GM13976 (cell line): ENCODE results near the gene CENPC.
"Not testable (repeated sequence)": the region's sequence is repeated elsewhere in the genome, so short reads cannot be mapped to it uniquely, and the experiment has no call there.

Source experiments
- DNase-seq: peaks from one replicate; pipeline ENCODE4 v3.0.0; 2012; ENCODE audit warnings: low spot score
- in situ Hi-C: fragments of 300-500 bp; cut with MboI; formaldehyde crosslinking; loops from one replicate; pipeline ENCODE4 v1.12.0; 2022; ENCODE audit warnings: low sequenced_read_pairs, mixed read lengths, inconsistent platforms; ENCODE audit not compliant: unreplicated experiment
- TF ChIP-seq, protein P1 (sequence below): IDR thresholded peaks from 2 replicates; pipeline ENCODE4 v1.5.1; 2012; ENCODE audit warnings: borderline replicate concordance, mild to moderate bottlenecking; ENCODE audit not compliant: insufficient read depth; ENCODE audit errors: extremely low read depth, missing control alignments, control extremely low read depth

CENPC gene

GRCh38 chr4:67556436-67556835, 11.1 kb upstream of the CENPC start:
- TF ChIP-seq, protein P1, sequence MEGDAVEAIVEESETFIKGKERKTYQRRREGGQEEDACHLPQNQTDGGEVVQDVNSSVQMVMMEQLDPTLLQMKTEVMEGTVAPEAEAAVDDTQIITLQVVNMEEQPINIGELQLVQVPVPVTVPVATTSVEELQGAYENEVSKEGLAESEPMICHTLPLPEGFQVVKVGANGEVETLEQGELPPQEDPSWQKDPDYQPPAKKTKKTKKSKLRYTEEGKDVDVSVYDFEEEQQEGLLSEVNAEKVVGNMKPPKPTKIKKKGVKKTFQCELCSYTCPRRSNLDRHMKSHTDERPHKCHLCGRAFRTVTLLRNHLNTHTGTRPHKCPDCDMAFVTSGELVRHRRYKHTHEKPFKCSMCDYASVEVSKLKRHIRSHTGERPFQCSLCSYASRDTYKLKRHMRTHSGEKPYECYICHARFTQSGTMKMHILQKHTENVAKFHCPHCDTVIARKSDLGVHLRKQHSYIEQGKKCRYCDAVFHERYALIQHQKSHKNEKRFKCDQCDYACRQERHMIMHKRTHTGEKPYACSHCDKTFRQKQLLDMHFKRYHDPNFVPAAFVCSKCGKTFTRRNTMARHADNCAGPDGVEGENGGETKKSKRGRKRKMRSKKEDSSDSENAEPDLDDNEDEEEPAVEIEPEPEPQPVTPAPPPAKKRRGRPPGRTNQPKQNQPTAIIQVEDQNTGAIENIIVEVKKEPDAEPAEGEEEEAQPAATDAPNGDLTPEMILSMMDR, result no peak
- in situ Hi-C loops, result no loop called here
- DNase-seq, result no peak

GRCh38 chr4:67555447-67555846, 10.1 kb upstream of the CENPC start:
- TF ChIP-seq, protein P1, result no peak
- no peak for DNase-seq
- in situ Hi-C loops, result no loop called here

DNA sequence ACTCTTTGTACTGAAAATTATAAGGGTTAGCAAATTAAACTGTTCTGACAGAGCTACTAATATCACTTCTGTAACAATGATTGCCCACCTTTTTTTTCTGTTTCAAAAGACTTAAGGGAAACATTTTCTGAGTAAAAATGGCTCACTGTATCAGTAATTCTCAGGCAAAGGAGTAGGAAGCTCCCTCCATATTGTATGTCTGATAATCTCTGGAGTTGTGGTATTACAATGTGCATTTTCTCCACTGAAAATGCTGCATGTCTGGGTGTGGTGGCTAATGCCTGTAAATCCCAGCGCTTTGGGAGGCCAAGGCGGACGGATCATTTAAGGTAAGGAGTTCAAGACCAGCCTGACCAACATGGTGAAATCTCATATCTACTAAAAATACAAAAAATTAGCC, 8.8 kb upstream of the CENPC start:
- DNase-seq, result no peak
- TF ChIP-seq, protein P1, result no peak
- in situ Hi-C loops, result no loop called here

DNA sequence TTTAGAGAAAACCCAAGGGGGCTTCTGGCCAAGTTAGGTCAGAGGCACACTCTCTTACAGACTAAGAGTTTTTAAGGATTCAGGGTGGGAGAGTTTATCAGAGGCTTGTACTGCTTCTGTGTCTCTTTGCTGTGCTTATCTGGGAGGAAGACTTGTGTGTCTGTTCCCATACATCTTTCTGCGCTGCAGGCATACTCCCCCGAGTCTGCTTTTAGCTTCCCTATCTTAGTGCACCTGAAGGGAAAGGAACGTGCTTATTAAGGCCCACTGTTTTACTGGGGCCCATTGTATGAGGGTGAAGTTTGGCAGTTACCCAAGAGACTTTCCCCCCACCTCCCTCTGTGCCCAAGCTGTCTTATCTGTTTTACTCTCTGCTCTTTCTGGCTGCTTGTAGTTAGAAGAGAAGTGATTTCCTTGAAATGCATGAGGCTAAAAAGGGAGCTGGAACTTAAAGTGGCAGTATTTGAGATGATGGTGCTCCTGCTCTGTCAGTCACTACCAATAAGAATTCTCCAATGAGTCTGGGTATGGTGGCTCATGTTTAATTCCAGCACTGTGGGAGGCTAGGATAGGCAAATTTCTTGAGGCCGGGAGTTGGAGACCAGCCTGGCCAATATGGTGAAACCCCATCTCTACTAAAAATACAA, 7.0 kb upstream of the CENPC start:
- in situ Hi-C loops, DNase-seq: not testable (repeated sequence)

- in situ Hi-C loops, result no loop called here
- TF ChIP-seq, protein P1, result no peak
- no peak for DNase-seq
Measured at GRCh38 chr4:67550857-67551256, 5.6 kb upstream of the CENPC start.

DNA sequence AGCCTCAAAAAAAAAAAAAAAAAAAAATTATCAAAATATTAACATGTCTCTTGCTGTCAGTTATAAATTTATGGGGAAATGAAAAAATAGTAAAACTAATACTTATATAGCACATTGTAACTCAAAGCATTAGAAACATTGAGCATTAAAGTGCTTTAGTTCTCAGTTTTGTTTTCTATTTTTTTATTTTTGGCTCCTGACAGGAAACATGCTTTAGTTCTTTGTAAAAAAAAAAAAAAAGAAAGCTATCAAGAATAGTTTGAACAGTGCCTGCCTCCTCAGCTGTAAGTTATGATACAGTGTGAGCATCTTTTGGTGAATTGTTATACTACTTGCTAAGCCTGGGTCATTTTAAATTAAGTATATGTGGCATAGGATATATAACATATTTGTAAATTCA, 5.1 kb upstream of the CENPC start:
- in situ Hi-C loops, result no loop called here
- no peak for DNase-seq
- TF ChIP-seq, protein P1, result no peak

DNA sequence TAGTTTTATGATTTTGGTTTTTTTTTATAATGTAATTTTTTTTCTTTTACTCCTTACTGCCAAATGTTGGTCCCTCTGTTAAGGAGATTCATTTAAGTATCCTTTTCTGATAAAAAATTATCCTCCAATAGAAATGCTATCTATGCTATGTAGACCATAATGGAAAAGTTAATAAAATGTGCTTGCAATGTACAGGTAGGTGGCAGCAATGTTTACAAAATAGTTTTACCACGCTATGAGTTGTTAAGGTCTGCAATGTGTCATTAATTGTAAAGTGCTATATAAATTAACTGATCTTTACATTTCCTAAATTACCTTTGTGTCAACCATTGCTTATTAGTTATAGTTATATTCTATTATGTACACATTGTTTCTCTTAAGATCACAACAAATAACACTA, 3.8 kb upstream of the CENPC start:
- in situ Hi-C loops, result loop anchor here (25.0 kb wide), 1 partner anchor 363 kb away; no protein-coding TSS in a partner anchor
- TF ChIP-seq, protein P1, result peak; percentile 41
- peak; percentile 37 for DNase-seq
